Testis (tissue), 2 donors: Measurements from ENCODE around the gene MZT1.

Experiments
- POLR2A ChIP-seq: fragments of 450-650 bp; IDR thresholded peaks from one replicate; pipeline ENCODE4 v1.6.1; 2017; ENCODE audit warnings: antibody characterized with exemption, mild to moderate bottlenecking, moderate library complexity
- TF ChIP-seq, protein P1 (sequence below), 3 experiments: fragments of 450-650 bp in 2 of 3; fragments of 200-600 bp in 1 of 3; sonication (generic) in 1 of 3; IDR thresholded peaks; one replicate each; pipeline ENCODE4 v1.5.1; 2016 to 2019; ENCODE audit warnings: antibody characterized with exemption in 3 of 3, mild to moderate bottlenecking in 2 of 3, moderate library complexity in 1 of 3

DNA sequence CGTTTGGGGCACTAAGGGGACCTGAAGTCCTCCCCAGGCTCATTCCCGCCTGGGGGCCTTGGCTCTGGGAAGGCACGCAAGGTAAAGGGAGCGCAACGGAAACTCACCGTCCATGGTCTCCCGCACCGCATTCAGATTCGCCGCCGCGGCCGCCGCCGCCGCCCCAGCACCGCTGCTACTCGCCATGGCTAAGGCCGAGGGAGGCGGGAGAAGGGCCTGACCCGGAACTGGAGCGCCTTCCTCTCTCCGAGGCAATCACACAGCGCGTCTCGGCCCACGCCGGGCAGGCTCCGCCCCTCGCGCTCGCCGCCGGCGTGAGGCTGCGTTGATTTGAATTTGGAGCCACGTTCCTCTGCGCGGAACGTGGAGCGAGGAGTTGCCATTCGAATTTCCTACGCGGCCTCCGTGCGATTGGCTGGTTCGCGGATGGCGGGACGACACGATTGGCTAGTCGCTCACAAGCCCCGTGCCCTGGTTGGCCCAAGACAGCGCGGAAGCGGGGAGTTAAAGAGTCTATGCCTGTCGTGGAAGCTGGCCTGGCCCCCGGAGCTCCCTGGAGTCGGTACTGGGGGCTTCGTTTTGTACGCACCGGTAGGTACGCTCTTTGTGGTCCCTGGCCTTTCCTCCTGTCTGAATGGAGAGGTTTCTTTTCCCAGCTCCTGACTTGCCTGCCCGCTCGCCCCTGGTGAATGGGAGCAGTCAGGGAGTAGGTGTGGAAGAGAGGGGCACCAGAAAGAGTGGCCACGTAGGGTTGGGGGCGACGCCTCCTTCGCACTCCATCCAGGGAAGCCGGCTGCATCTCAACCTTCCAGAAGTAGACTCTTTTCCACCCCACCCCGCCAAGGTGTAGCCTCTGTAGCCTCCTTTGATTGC is at the start of gene MZT1, which contains the start of gene BORA:
- TF ChIP-seq, protein P1, sequence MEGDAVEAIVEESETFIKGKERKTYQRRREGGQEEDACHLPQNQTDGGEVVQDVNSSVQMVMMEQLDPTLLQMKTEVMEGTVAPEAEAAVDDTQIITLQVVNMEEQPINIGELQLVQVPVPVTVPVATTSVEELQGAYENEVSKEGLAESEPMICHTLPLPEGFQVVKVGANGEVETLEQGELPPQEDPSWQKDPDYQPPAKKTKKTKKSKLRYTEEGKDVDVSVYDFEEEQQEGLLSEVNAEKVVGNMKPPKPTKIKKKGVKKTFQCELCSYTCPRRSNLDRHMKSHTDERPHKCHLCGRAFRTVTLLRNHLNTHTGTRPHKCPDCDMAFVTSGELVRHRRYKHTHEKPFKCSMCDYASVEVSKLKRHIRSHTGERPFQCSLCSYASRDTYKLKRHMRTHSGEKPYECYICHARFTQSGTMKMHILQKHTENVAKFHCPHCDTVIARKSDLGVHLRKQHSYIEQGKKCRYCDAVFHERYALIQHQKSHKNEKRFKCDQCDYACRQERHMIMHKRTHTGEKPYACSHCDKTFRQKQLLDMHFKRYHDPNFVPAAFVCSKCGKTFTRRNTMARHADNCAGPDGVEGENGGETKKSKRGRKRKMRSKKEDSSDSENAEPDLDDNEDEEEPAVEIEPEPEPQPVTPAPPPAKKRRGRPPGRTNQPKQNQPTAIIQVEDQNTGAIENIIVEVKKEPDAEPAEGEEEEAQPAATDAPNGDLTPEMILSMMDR (IDR thresholded peaks at IDR 0.05), result no peak
- no peak for TF ChIP-seq POLR2A
